ENCODE measurements around the gene VPS13D. TPM values are rescaled to one million over a fixed set of nuclear protein-coding genes. Genes with fewer than 3 reads are reported as not detected.
"Not testable (repeated sequence)": the region's sequence is repeated elsewhere in the genome, so short reads cannot be mapped to it uniquely, and the experiment has no call there.

VPS13D gene
- total RNA-seq, 1 donor from 2014 or later, result 28.3 TPM

DNA sequence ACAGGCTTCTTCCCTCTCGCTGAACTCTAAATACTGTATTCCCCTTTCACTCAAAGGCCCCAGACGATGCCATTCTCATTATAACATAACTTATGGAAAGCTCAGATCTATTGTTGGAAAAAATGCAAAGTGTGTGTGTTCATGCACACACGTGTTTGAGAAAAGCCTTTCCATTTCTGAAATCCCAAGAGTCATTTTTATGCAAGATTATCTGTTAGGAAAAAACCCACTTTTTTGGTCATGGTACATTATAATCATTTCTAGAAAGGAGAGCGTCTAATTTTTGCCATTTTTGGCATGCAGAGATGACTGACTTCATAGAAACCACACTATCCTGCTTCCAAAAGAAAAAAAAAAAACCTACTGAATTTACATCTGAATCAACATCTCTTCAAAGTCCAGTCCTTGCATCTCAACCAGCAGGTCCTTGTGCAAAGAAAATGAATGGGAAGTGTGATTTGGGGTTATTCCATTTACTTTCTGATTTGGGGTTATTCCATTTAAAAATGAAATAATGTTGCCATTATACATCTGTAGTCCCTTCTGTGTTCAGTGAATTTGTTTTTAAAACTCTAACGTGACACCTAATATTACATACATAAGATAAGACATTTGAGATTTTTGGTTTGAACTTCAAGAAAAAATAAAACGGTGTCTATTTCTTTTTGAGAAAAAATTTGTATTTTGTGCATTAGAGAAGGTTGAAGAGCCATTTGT is 237.9 kb downstream of the VPS13D start:
- TF ChIP-seq, protein P1, sequence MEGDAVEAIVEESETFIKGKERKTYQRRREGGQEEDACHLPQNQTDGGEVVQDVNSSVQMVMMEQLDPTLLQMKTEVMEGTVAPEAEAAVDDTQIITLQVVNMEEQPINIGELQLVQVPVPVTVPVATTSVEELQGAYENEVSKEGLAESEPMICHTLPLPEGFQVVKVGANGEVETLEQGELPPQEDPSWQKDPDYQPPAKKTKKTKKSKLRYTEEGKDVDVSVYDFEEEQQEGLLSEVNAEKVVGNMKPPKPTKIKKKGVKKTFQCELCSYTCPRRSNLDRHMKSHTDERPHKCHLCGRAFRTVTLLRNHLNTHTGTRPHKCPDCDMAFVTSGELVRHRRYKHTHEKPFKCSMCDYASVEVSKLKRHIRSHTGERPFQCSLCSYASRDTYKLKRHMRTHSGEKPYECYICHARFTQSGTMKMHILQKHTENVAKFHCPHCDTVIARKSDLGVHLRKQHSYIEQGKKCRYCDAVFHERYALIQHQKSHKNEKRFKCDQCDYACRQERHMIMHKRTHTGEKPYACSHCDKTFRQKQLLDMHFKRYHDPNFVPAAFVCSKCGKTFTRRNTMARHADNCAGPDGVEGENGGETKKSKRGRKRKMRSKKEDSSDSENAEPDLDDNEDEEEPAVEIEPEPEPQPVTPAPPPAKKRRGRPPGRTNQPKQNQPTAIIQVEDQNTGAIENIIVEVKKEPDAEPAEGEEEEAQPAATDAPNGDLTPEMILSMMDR (IDR thresholded peaks at IDR 0.05), result no peak
- intact Hi-C loops (cut with DNase I), result no loop called here

GRCh38 chr1:12468323-12468722 is 238.5 kb downstream of the VPS13D start:
- Histone ChIP-seq H3K4me1 (peaks cover 8 to 15% of the 10 kb centered on the region in 2 donors), H3K36me3 (no peaks in the 10 kb centered on the region), H3K9me3 (no peaks in the 10 kb centered on the region), H3K27me3 (no peaks in the 10 kb centered on the region), H3K4me3 (no peak overlapping the region), H3K27ac (peak overlapping the region in 1 of 2 donors; percentile 14)
- no peak for DNase-seq (ENCODE audit: low spot score in 2 of 2)
- TF ChIP-seq, protein P1 (IDR thresholded peaks at IDR 0.05), result no peak
- intact Hi-C loops (cut with DNase I), result no loop called here

More for the DNA sequence above, 237.9 kb downstream of the VPS13D start:
- H3K27ac ChIP-seq, result peak overlapping the region in 1 of 2 donors; percentile 86
- H3K4me1 ChIP-seq, result peaks cover 13 to 21% of the 10 kb centered on the region in 2 donors
- DNase-seq (ENCODE audit: low spot score in 2 of 2), result no peak
- H3K9me3 ChIP-seq, result no peaks in the 10 kb centered on the region
- no peaks in the 10 kb centered on the region for H3K27me3 ChIP-seq
- H3K36me3 ChIP-seq, result no peaks in the 10 kb centered on the region
- H3K4me3 ChIP-seq, result no peak overlapping the region

DNA sequence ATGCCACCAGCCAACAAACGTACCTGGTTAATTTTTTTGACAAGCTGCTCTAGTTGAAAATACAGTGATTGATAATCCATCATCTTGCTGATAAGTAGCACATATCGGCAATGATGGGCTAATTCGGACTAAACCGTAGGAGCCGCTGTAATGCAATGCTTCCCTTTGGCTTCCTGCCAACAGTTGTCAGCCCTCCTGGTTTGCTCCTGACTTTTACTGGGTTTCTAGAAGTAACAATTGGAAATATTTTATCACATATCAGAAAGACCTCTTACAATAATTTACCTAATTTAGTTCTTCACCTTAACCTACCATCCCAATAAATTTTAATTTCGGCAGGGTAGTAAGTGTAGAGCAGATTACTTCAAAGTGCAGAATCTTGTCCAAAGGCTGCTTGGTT is 239.7 kb downstream of the VPS13D start:
- Histone ChIP-seq H3K4me1 (peaks cover 10 to 16% of the 10 kb centered on the region in 2 donors), H3K27ac (peak overlapping the region in 1 of 2 donors; percentile 14), H3K36me3 (no peaks in the 10 kb centered on the region)

DNA sequence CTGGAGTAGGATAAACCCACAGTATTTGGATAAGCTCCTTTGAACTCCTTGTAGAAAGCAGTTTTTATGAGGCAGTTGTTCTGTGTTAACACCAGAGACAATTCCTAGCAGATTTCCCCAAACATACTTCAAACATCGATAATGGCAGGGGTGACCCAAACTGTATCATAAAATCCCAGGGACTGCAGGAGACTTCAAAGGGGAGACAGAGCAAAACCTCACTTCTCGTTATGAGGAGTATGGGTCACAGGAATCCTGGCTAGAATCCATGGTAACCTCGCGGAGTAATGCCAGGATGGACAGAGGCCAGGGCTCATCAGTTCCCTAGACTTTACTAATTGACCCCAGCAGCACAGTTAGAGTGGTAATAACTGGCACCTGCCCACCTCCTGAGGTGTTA is 240.2 kb downstream of the VPS13D start:
- Histone ChIP-seq H3K27me3 (no peaks in the 10 kb centered on the region), H3K27ac (no peak overlapping the region), H3K4me1 (peaks cover 13 to 19% of the 10 kb centered on the region in 2 donors), H3K36me3 (no peaks in the 10 kb centered on the region), H3K4me3 (no peak overlapping the region), H3K9me3 (no peaks in the 10 kb centered on the region)
- TF ChIP-seq, protein P1 (IDR thresholded peaks at IDR 0.05), result no peak
- no peak for DNase-seq (ENCODE audit: low spot score in 2 of 2)
- intact Hi-C loops (cut with DNase I), result no loop called here

More for the DNA sequence above, 239.7 kb downstream of the VPS13D start:
- TF ChIP-seq, protein P1 (IDR thresholded peaks at IDR 0.05), result no peak
- H3K9me3 ChIP-seq, result no peaks in the 10 kb centered on the region
- DNase-seq (ENCODE audit: low spot score in 2 of 2), result no peak
- intact Hi-C loops (cut with DNase I), result no loop called here
- no peak overlapping the region for H3K4me3 ChIP-seq
- no peaks in the 10 kb centered on the region for H3K27me3 ChIP-seq

- intact Hi-C loops (cut with DNase I), result not testable (repeated sequence)
Measured at GRCh38 chr1:12470916-12471315, 241.1 kb downstream of the VPS13D start.

DNA sequence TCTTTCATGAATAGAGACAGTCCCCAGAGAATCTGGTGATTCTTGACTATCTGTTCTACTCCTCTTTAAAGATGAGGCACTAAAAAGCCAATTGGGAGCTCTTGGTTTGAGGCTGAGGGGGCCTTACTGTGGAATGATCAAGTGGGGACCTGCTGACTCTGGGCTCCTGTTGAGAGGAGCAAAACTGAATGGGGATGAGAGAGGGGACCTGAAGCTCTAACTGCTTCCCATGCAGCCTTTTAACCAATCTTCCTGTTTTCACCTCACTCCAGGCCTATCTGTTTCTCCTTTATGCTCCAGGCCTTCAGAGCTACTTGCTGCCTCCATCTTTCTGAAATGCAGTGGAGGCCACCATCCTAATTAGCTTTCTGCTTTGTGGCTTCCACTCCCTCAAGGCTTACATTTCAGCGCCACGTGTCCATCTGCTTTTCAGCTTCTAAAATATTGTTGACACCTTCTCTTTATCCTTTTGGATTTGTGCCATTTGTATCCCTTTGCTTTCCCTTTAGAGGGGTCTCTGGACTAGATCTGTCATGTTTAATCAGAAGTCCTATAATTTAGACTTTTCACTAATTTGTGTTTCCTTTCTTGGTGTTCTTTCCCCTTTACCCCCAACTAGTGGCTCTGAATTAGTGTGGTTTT is 242.4 kb downstream of the VPS13D start:
- peaks cover 22 to 37% of the 10 kb centered on the region in 2 donors for H3K4me1 ChIP-seq

More at GRCh38 chr1:12470916-12471315, 241.1 kb downstream of the VPS13D start:
- peaks cover 19 to 25% of the 10 kb centered on the region in 2 donors for H3K4me1 ChIP-seq
- H3K9me3 ChIP-seq, H3K27me3 ChIP-seq, H3K36me3 ChIP-seq, H3K4me3 ChIP-seq: not testable (repeated sequence)
- peak overlapping the region in 1 of 2 donors; percentile 39 for H3K27ac ChIP-seq
- DNase-seq (ENCODE audit: low spot score in 2 of 2), result peak in 1 of 2 donors; percentile 50

More for the DNA sequence above, 242.4 kb downstream of the VPS13D start:
- peak in 1 of 2 donors; percentile 33 for DNase-seq (ENCODE audit: low spot score in 2 of 2)
- intact Hi-C loops (cut with DNase I), result no loop called here
- Histone ChIP-seq H3K9me3 (no peaks in the 10 kb centered on the region), H3K4me3 (no peak overlapping the region), H3K27me3 (no peaks in the 10 kb centered on the region), H3K36me3 (no peaks in the 10 kb centered on the region), H3K27ac (peak overlapping the region in 1 of 2 donors; percentile 88)
- TF ChIP-seq, protein P1 (IDR thresholded peaks at IDR 0.05), result no peak
